Coronary artery (tissue), 2 donors: ENCODE data around the gene ABCA13.

Experiments
- DNase-seq: peaks from one replicate; pipeline ENCODE4 v3.0.0-alpha.2; 2017; ENCODE audit warnings: low spot score
- H3K27ac ChIP-seq, 2 donors: fragments of 200-600 bp; sonication (generic); one replicate each; pipeline ENCODE4 v1.5.1; 2016 to 2019
- H3K4me3 ChIP-seq: fragments of 200-600 bp; sonication (generic); 2 replicates; pipeline ENCODE4 v1.5.1; 2016; ENCODE audit warnings: mild to moderate bottlenecking, moderate library complexity
- CTCF ChIP-seq: fragments of 200-600 bp; sonication (generic); IDR thresholded peaks from one replicate; pipeline ENCODE4 v1.5.1; 2019; ENCODE audit warnings: antibody characterized with exemption

The ABCA13 gene

GRCh38 chr7:48355346-48355745 lies 184.1 kb downstream of the ABCA13 start:
- no peak for DNase-seq
- Histone ChIP-seq H3K27ac (no peak overlapping the region), H3K4me3 (no peak overlapping the region)
- no peak for TF ChIP-seq CTCF

GRCh38 chr7:48360574-48360973 lies 189.3 kb downstream of the ABCA13 start:
- Histone ChIP-seq H3K4me3 (no peak overlapping the region), H3K27ac (no peak overlapping the region)
- no peak for DNase-seq
- no peak for TF ChIP-seq CTCF

GRCh38 chr7:48363174-48363573 lies 191.9 kb downstream of the ABCA13 start:
- no peak for DNase-seq
- no peak for TF ChIP-seq CTCF
- Histone ChIP-seq H3K4me3 (no peak overlapping the region), H3K27ac (no peak overlapping the region)

- no peak for TF ChIP-seq CTCF
- DNase-seq = no peak
- no peak overlapping the region for H3K4me3 ChIP-seq
- H3K27ac ChIP-seq = no peak overlapping the region
Observed at GRCh38 chr7:48365010-48365409, 193.8 kb downstream of the ABCA13 start.

- Histone ChIP-seq H3K4me3 (no peak overlapping the region), H3K27ac (no peak overlapping the region)
- no peak for TF ChIP-seq CTCF
- DNase-seq = no peak
Observed at GRCh38 chr7:48366096-48366495, 194.8 kb downstream of the ABCA13 start.

- no peak for DNase-seq
- no peak for TF ChIP-seq CTCF
- Histone ChIP-seq H3K4me3 (no peak overlapping the region), H3K27ac (no peak overlapping the region)
Observed at GRCh38 chr7:48376263-48376662, 205.0 kb downstream of the ABCA13 start.

- no peak for DNase-seq
- TF ChIP-seq CTCF = no peak
- H3K27ac ChIP-seq = no peak overlapping the region
- H3K4me3 ChIP-seq = no peak overlapping the region
Observed at GRCh38 chr7:48380921-48381320, 209.7 kb downstream of the ABCA13 start.
